Activated CD4-positive, alpha-beta memory T cell treated with anti-CD3 and anti-CD28 coated beads, Interleukin-2, amount 10 ng/mL, durations not matched to agents 7 days and 5 days (primary cell): Measurements from ENCODE around the gene ARNT2. TPM values are rescaled to one million over a fixed set of nuclear protein-coding genes. Genes with fewer than 3 reads are reported as not detected.

Experiments
- CTCF ChIA-PET: fragments of 350-600 bp; sonication (Branson Sonifier 250); formaldehyde crosslinking; loops from one replicate; lab custom pipeline; 2021; ENCODE audit warnings: antibody characterized with exemption, inconsistent platforms; lab: Charles Lee
- POLR2A ChIA-PET: fragments of 350-600 bp; sonication (Branson Sonifier 250); formaldehyde crosslinking; loops from one replicate; lab custom pipeline; 2021; ENCODE audit warnings: antibody characterized with exemption; lab: Charles Lee
- DNase-seq: peaks from one replicate; pipeline ENCODE4 v3.0.0-alpha.2; 2020
- H3K27ac Mint-ChIP-seq: one replicate; pipeline ENCODE4 v1.8.0; 2021; ENCODE audit warnings: mild to moderate bottlenecking, mixed read lengths
- H3K27me3 Mint-ChIP-seq: one replicate; pipeline ENCODE4 v1.8.0; 2021; ENCODE audit warnings: mixed read lengths
- H3K36me3 Mint-ChIP-seq: one replicate; pipeline ENCODE4 v1.8.0; 2021; ENCODE audit warnings: low read depth, mixed read lengths
- H3K4me1 Mint-ChIP-seq: one replicate; pipeline ENCODE4 v1.8.0; 2021; ENCODE audit warnings: mixed read lengths
- H3K4me3 Mint-ChIP-seq: one replicate; pipeline ENCODE4 v1.8.0; 2021; ENCODE audit warnings: mild to moderate bottlenecking, mixed read lengths
- H3K9me3 Mint-ChIP-seq: one replicate; pipeline ENCODE4 v1.8.0; 2021; ENCODE audit warnings: mixed read lengths
- total RNA-seq, 2 experiments: library from RNA; stranded (reverse); gene quantifications; one replicate each; pipeline ENCODE4 v1.2.3, GENCODE V29; 2021

The ARNT2 gene
- total RNA-seq, 2 experiments from 2014 or later: not detected

DNA sequence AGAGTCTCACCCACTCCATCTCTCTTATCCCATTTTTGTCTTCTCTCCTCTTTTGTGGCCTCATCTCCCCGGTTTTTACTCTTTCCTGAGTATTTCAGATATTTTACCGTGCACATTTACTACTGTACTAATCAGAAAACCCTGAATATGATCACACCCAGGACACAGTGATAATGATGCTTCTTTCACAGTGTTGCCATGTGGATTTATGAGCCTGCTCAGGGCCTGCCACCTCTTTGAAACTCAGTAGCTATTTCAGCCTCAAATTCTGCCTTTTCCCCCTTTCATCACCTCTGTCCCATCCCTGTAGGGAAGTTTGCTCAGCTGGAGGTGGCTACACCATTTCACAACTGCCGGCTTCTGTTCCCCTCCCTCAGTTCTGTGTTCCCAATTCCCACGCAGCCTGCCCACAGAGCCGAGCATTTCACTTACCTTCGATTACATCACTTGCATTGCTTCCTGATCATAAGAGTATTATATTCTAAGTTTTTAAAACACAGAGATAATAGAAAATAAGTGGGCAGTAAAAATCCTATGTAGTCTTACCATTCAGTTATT, 33.2 kb downstream of the ARNT2 start:
- ChIA-PET POLR2A (no interaction called here), CTCF (no interaction called here)
- Mint-ChIP-seq H3K27me3 (peaks cover 12% of the 10 kb centered on the region), H3K36me3 (no peaks in the 10 kb centered on the region), H3K4me3 (no peak overlapping the region), H3K4me1 (no peaks in the 10 kb centered on the region), H3K27ac (no peak overlapping the region), H3K9me3 (no peaks in the 10 kb centered on the region)
- no peak for DNase-seq

DNA sequence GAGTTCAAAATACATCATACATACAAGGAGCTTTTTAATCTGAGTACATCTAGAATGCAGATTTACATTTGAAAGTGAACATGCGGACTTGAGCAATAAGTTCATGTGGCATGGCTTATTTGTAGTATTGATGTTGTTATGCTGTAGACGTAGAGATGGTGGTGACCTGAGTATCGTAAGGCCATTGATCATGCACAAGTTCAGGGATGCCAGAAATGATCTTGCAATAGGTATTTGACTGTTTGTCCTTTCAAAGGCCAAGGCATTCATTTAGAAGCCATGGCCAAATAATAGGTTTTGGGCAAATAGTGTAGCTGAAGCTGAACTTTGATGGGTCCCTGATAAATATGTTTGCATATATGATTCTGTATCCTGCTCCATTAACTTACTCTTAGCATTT, 35.0 kb downstream of the ARNT2 start:
- Mint-ChIP-seq H3K27me3 (peaks cover 12% of the 10 kb centered on the region), H3K4me1 (no peaks in the 10 kb centered on the region), H3K27ac (no peak overlapping the region), H3K9me3 (no peaks in the 10 kb centered on the region), H3K4me3 (no peak overlapping the region), H3K36me3 (no peaks in the 10 kb centered on the region)
- no peak for DNase-seq
- ChIA-PET CTCF (no interaction called here), POLR2A (no interaction called here)

DNA sequence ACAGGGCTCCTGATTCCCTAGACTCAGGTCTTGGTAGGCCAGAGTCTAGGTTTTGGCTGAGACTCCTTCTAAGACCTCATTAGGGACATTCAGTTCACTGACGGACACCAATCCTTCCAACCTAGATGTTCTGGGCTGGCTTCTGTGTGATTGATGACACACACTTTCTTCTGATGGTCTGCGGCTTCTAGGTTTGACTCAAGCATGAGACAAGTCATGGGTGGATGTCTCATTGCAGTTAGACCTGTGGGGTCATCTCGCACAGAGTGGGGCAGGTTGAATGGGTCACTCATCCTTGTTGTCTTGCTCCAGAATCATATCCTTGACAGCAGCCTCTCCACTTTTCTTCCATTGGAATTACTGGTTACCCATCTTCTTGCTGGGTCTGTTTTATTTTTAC, 35.8 kb downstream of the ARNT2 start:
- ChIA-PET CTCF (no interaction called here), POLR2A (no interaction called here)
- Mint-ChIP-seq H3K27ac (no peak overlapping the region), H3K36me3 (no peaks in the 10 kb centered on the region), H3K4me3 (no peak overlapping the region), H3K27me3 (peaks cover 12% of the 10 kb centered on the region), H3K4me1 (no peaks in the 10 kb centered on the region), H3K9me3 (no peaks in the 10 kb centered on the region)
- no peak for DNase-seq

DNA sequence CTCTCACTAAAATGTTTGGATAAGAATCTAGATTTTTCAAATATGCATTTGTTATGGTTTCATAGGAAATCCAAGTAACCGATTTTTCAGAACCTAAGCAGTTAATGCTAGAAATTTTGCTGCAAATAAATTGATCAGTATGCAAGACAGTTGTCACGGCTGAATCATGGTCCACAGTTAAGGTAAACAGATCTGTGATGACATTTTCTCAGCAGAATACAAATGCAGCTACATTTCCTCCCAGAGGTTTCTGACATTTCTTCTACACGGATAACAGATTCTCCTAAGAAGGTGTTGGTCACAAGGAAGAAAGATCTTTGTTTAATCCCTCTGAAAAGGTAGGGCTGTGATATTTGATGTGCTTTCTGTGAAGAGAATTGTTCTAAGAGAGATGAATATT, 36.9 kb downstream of the ARNT2 start:
- POLR2A ChIA-PET: no interaction called here
- CTCF ChIA-PET: no interaction called here
- Mint-ChIP-seq H3K9me3 (no peaks in the 10 kb centered on the region), H3K27ac (no peak overlapping the region), H3K36me3 (no peaks in the 10 kb centered on the region), H3K4me3 (no peak overlapping the region), H3K27me3 (peaks cover 12% of the 10 kb centered on the region), H3K4me1 (no peaks in the 10 kb centered on the region)
- no peak for DNase-seq

DNA sequence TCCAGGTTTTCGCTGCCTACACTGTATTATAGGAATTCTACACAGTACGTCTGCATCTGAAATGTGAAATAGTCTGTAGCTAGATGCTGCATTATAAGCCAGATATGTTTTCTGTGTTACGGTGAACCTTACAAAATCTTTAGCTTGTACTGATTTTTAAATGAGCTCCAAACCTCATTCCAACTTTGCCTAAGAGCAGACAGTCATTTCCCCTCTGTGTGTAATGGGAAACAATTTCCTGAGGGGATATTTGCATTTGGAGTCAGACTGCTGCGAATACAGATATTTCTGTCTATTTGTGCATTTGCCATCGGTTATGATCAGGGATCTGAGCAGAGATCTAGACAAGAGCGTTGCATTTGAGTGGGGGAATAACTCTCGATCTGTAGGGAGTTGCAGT, 37.5 kb downstream of the ARNT2 start:
- DNase-seq: no peak
- Mint-ChIP-seq H3K27ac (no peak overlapping the region), H3K27me3 (peaks cover 12% of the 10 kb centered on the region), H3K4me1 (no peaks in the 10 kb centered on the region), H3K36me3 (no peaks in the 10 kb centered on the region), H3K4me3 (no peak overlapping the region), H3K9me3 (no peaks in the 10 kb centered on the region)
- ChIA-PET POLR2A (no interaction called here), CTCF (interaction anchor here (0.6 kb wide), 1 partner anchor 334 kb away, joined by 3 read pairs; no protein-coding TSS in a partner anchor)

DNA sequence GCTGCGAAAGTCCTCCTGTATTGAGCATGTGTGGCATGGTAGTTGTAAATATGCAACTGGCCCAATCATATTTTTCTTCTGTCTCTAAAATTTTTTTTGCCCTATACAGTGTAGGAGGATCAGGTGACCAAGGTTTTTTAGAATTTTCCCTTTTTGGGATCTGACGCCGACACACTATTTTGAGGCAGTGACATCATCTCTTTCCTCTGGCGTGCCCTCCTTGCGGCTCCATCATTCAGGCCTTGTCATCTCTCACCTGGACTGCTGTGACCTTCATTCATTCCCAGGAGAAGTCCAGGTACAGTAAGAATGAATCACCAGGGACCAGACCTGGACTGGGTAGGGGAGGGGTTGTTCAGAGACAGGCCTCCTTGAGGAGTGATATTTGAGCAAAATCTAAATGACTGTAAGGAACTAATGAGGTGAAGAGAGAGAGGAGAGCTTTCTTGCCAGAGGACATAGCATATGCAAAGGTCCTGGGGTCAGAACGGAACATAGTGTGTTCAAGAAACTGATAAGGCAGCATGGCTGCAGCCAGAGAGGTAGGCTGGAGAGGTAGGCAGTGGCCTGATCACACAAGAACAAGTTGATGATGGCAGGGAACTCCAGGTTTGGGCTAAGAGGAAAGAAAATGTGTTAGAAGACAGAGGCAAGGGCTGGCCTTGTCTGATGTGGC, 38.7 kb downstream of the ARNT2 start:
- H3K36me3 Mint-ChIP-seq: no peaks in the 10 kb centered on the region
- no peaks in the 10 kb centered on the region for H3K4me1 Mint-ChIP-seq
- no peak for DNase-seq
- H3K9me3 Mint-ChIP-seq: no peaks in the 10 kb centered on the region
- H3K4me3 Mint-ChIP-seq: no peak overlapping the region
- H3K27ac Mint-ChIP-seq: no peak overlapping the region
- ChIA-PET CTCF (no interaction called here), POLR2A (no interaction called here)
- peaks cover 15% of the 10 kb centered on the region for H3K27me3 Mint-ChIP-seq

DNA sequence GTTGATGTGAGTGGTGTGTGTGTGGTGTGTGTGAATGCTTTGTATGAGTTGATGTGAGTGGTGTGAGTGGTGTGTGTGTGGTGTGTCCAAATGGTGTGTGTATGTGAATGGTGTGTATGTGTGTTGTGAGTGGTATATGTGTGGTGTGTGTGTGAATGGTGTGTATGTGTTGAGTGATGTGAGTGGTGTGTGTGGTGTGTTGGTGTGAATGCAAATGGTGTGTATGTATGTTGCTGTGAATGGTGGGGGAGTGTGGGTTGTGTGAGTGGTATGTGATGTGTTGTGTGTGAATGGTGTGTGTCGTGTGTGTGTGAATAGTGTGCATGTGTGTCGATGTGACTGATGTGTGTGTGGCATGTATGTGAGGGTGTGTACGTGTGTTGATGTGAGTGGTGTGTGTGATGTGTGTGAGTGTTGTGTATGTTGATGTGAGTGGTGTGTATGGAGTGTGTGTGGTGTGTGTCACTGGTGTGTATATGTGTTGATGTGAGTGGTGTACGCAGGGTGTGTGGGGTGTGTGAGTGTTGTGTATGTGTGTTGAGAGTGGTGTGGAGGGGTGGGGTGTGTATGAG, 40.6 kb downstream of the ARNT2 start:
- H3K36me3 Mint-ChIP-seq: no peaks in the 10 kb centered on the region
- H3K4me3 Mint-ChIP-seq: no peak overlapping the region
- no peak overlapping the region for H3K27ac Mint-ChIP-seq
- H3K9me3 Mint-ChIP-seq: no peaks in the 10 kb centered on the region
- H3K4me1 Mint-ChIP-seq: no peaks in the 10 kb centered on the region
- POLR2A ChIA-PET: no interaction called here
- CTCF ChIA-PET: no interaction called here
- H3K27me3 Mint-ChIP-seq: peaks cover 13% of the 10 kb centered on the region
- DNase-seq: no peak

DNA sequence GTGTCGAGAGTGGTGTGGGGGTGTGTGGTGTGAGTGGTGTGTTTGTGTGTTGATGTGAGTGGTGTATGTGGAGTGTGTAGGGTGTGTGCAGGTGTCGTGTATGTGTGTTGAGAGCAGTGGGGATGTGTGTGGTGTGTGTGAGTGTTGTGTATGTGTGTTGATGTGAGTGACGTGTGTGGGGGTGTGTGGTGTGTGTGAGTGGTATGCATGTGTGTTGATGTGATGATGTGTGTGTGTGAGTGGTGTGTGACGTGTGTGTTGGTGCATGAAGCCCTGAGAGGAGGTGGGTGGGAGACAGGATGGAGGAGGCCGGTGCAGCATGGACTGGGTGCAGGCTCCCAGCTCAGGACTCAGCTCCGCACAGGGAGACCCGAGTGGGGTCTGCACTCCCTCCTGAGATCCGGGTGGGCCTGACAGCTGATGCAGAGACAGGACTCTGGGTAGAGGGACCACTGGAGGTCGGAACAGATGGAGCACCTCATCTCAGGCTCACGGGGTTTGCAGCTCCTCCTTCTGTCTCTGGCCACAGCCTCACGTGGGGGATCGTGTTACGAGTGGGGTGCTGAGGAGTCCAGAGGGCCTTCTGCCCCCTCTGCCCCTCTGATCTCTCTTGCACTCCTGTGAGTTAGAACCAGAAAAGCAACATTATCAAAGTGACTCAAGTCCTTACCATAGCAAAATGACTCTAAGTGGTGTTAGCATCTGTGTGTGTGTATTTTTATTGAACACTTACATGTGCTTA, 41.3 kb downstream of the ARNT2 start:
- no peak overlapping the region for H3K27ac Mint-ChIP-seq
- H3K4me3 Mint-ChIP-seq: no peak overlapping the region
- H3K27me3 Mint-ChIP-seq: peaks cover 9% of the 10 kb centered on the region
- ChIA-PET POLR2A (no interaction called here), CTCF (no interaction called here)
- no peaks in the 10 kb centered on the region for H3K4me1 Mint-ChIP-seq
- H3K9me3 Mint-ChIP-seq: no peaks in the 10 kb centered on the region
- H3K36me3 Mint-ChIP-seq: no peaks in the 10 kb centered on the region
- no peak for DNase-seq

DNA sequence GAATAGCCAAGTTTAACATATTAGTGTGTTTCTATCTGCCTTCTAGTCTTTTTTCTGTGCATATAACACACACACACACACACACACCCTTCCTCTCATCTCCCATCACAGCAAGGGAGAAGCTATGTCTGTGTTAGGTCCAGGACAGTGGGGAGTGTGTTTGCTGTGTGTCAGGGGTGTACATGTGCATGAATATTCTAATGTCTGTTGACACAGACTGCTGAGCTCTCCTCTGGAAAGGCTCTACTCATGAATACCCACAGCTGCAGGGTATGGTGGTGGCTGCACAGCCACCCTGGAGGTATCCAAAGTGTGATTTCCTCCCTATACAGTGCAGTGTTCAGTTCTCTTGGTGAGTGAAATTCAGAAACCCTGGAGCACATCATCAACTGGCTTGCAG, 42.9 kb downstream of the ARNT2 start:
- POLR2A ChIA-PET: no interaction called here
- CTCF ChIA-PET: interaction anchor here (1.6 kb wide), 1 partner anchor 330 kb away, joined by 5 read pairs; no protein-coding TSS in a partner anchor
- Mint-ChIP-seq H3K27ac (no peak overlapping the region), H3K36me3 (no peaks in the 10 kb centered on the region), H3K9me3 (no peaks in the 10 kb centered on the region), H3K4me3 (no peak overlapping the region), H3K4me1 (no peaks in the 10 kb centered on the region), H3K27me3 (peaks cover 7% of the 10 kb centered on the region)
- no peak for DNase-seq

DNA sequence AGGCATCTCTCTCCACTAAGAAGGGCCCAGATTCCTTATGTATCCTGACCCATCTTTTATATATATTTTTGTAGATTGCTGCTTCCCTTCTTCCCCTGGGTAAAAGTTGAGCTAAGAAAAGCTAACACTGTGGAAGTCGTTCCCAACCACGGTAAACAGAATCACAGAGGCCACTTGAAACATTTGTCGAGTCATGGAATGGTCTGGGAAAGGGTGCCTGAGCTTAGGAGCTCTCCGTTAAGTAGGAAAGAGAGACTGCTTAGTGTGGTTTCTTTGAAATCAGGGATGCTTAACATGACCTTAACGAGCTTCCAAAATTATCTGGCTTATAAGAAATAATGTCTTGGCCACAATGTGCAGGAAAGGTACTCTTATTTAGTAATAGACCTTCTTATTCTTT, 45.6 kb downstream of the ARNT2 start:
- Mint-ChIP-seq H3K36me3 (no peaks in the 10 kb centered on the region), H3K27me3 (peaks cover 9% of the 10 kb centered on the region), H3K27ac (no peak overlapping the region), H3K9me3 (no peaks in the 10 kb centered on the region), H3K4me1 (no peaks in the 10 kb centered on the region), H3K4me3 (no peak overlapping the region)
- ChIA-PET CTCF (no interaction called here), POLR2A (no interaction called here)
- no peak for DNase-seq

DNA sequence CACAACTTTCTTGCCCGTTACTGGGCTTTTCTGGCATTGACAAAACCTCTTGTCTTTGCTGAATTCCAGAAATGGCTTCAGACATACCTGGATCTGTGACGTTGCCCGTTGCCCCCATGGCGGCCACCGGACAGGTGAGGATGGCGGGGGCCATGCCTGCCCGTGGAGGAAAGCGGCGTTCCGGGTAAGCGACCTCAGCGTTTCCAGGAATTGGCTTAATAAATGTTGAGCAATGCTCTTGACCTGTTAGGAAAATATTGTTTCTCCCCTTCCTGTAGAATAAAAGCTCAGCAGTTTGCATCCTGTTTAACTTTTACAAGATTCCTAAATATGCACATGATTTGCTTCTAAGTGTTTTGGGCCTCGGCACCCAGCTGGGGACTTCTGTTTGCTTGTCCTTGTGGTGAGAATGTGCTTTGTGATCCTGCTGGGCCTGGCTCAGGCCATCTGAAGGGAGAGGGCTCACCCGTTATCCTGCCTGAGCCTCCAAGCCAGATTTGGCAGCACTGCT, 46.7 kb downstream of the ARNT2 start:
- DNase-seq: no peak
- H3K9me3 Mint-ChIP-seq: no peaks in the 10 kb centered on the region
- no peak overlapping the region for H3K27ac Mint-ChIP-seq
- H3K4me3 Mint-ChIP-seq: no peak overlapping the region
- CTCF ChIA-PET: no interaction called here
- no peaks in the 10 kb centered on the region for H3K36me3 Mint-ChIP-seq
- peaks cover 13% of the 10 kb centered on the region for H3K27me3 Mint-ChIP-seq
- POLR2A ChIA-PET: no interaction called here
- H3K4me1 Mint-ChIP-seq: peaks cover 4% of the 10 kb centered on the region

DNA sequence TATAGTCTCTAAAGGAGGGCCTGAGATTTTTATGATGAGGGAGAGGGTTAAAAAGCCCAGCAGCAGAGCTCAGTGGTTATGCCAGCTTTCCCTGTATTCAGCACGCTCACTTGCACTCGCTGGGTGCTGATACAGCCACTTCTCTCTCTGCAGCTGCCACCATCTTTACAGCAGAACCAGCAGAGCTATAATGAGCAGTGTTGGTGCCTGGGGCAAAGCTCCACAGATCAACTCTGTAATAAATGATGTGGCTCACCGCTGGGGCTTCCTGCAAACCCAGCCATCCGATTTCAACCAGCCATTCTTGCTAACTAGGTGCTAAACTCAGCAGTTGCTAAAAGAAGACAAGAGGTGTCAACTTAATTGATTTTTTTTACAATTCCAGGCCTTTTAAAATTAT, 48.0 kb downstream of the ARNT2 start:
- H3K36me3 Mint-ChIP-seq: no peaks in the 10 kb centered on the region
- CTCF ChIA-PET: no interaction called here
- peaks cover 4% of the 10 kb centered on the region for H3K4me1 Mint-ChIP-seq
- H3K9me3 Mint-ChIP-seq: no peaks in the 10 kb centered on the region
- DNase-seq: no peak
- H3K27me3 Mint-ChIP-seq: peaks cover 15% of the 10 kb centered on the region
- H3K27ac Mint-ChIP-seq: no peak overlapping the region
- POLR2A ChIA-PET: no interaction called here
- no peak overlapping the region for H3K4me3 Mint-ChIP-seq

DNA sequence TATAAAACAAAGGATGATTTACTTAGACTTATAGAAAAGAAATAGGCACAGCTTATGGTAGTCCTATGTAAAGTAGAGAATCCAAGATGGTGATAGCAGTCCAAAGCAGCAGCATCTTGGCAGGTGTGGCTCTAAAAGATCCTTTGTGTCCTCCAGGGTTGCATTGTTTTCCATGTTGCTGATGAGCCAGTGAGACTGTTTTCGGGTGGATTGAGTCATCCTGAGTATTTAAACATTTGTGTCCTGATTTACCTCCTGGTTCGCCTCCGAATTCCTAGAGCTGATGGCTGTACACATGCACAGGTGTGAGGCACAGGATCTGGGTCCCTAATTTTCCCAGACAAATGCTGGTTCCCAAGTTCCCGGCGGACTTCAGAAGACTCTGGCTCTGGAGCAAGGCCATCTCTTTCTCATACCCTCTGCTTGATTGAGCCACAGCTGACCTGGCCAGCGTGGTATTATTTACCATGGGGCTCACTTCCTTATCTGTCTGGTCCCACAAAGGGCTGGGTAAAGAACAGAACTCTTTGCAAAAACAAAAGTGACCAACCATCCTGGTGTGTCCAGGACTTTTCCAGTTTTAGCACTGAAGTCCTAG, 51.0 kb downstream of the ARNT2 start:
- Mint-ChIP-seq H3K36me3 (no peaks in the 10 kb centered on the region), H3K4me3 (no peak overlapping the region), H3K27me3 (peaks cover 12% of the 10 kb centered on the region), H3K27ac (no peak overlapping the region), H3K4me1 (peaks cover 4% of the 10 kb centered on the region), H3K9me3 (no peaks in the 10 kb centered on the region)
- ChIA-PET POLR2A (no interaction called here), CTCF (interaction anchor here (0.9 to 5.5 kb wide), 11 partner anchors 318 to 811 kb away, joined by 3 to 55 read pairs (median 4); partner anchors contain the start of gene CEMIP)
- no peak for DNase-seq
